HEK293 (cell line): ENCODE measurements around the gene ANKRD31.

Experiments
- BCL11A ChIP-seq: fragments of 450-650 bp; formaldehyde crosslinking; IDR thresholded peaks from 2 replicates; pipeline ENCODE4 v1.5.1; 2016; ENCODE audit warnings: low read depth, missing biosample characterization, missing genetic modification characterization
- CTCF ChIP-seq: fragments of 450-650 bp; formaldehyde crosslinking; IDR thresholded peaks from 2 replicates; pipeline ENCODE4 v1.5.1; 2016; ENCODE audit warnings: missing biosample characterization, missing genetic modification characterization
- OSR2 ChIP-seq: fragments of 450-650 bp; formaldehyde crosslinking; IDR thresholded peaks from 2 replicates; pipeline ENCODE4 v1.5.1; 2016; ENCODE audit warnings: missing biosample characterization, missing genetic modification characterization
- PRDM10 ChIP-seq: fragments of 450-650 bp; formaldehyde crosslinking; IDR thresholded peaks from 2 replicates; pipeline ENCODE4 v1.5.1; 2016; ENCODE audit warnings: missing biosample characterization, missing genetic modification characterization
- SALL2 ChIP-seq: fragments of 450-650 bp; formaldehyde crosslinking; IDR thresholded peaks from 2 replicates; pipeline ENCODE4 v1.5.0; 2017; ENCODE audit warnings: missing biosample characterization, mild to moderate bottlenecking, missing genetic modification characterization, borderline replicate concordance
- YY2 ChIP-seq: fragments of 450-650 bp; formaldehyde crosslinking; IDR thresholded peaks from 2 replicates; pipeline ENCODE4 v1.5.1; 2016; ENCODE audit warnings: missing biosample characterization, missing genetic modification characterization
- ZBTB49 ChIP-seq: fragments of 450-650 bp; formaldehyde crosslinking; IDR thresholded peaks from 2 replicates; pipeline ENCODE4 v1.5.1; 2016; ENCODE audit warnings: missing biosample characterization, missing genetic modification characterization, low read depth
- ZBTB7A ChIP-seq: fragments of 450-650 bp; formaldehyde crosslinking; IDR thresholded peaks from 2 replicates; pipeline ENCODE4 v1.5.1; 2016; ENCODE audit warnings: low read depth, missing biosample characterization, missing genetic modification characterization
- ZIC2 ChIP-seq: fragments of 450-650 bp; formaldehyde crosslinking; IDR thresholded peaks from 2 replicates; pipeline ENCODE4 v1.5.1; 2016; ENCODE audit warnings: missing biosample characterization, missing genetic modification characterization
- ZNF114 ChIP-seq: fragments of 450-650 bp; formaldehyde crosslinking; IDR thresholded peaks from 2 replicates; pipeline ENCODE4 v1.5.0; 2017; ENCODE audit warnings: missing biosample characterization, missing genetic modification characterization
- ZNF175 ChIP-seq: fragments of 450-650 bp; formaldehyde crosslinking; IDR thresholded peaks from 2 replicates; pipeline ENCODE4 v1.5.1; 2016; ENCODE audit warnings: missing biosample characterization, missing genetic modification characterization
- ZNF214 ChIP-seq: fragments of 450-650 bp; formaldehyde crosslinking; IDR thresholded peaks from 2 replicates; pipeline ENCODE4 v1.5.1; 2017; ENCODE audit warnings: missing biosample characterization, mild to moderate bottlenecking, missing genetic modification characterization, borderline replicate concordance
- ZNF23 ChIP-seq: fragments of 450-650 bp; formaldehyde crosslinking; IDR thresholded peaks from 2 replicates; pipeline ENCODE4 v1.5.1; 2016; ENCODE audit warnings: missing biosample characterization, missing genetic modification characterization, borderline replicate concordance
- ZNF248 ChIP-seq: fragments of 450-650 bp; formaldehyde crosslinking; IDR thresholded peaks from 2 replicates; pipeline ENCODE4 v1.5.1; 2017; ENCODE audit warnings: missing biosample characterization, missing genetic modification characterization
- ZNF266 ChIP-seq: fragments of 450-650 bp; formaldehyde crosslinking; IDR thresholded peaks from 2 replicates; pipeline ENCODE4 v1.5.1; 2016; ENCODE audit warnings: missing biosample characterization, missing genetic modification characterization, low read depth
- ZNF37A ChIP-seq: fragments of 450-650 bp; IDR thresholded peaks from 2 replicates; pipeline ENCODE4 v1.5.1; 2018; ENCODE audit warnings: missing biosample characterization, missing genetic modification characterization
- ZNF501 ChIP-seq: fragments of 450-650 bp; formaldehyde crosslinking; IDR thresholded peaks from 2 replicates; pipeline ENCODE4 v1.5.1; 2016; ENCODE audit warnings: missing biosample characterization, missing genetic modification characterization
- ZNF544 ChIP-seq: fragments of 450-650 bp; formaldehyde crosslinking; IDR thresholded peaks from 2 replicates; pipeline ENCODE4 v1.5.0; 2017; ENCODE audit warnings: missing biosample characterization, missing genetic modification characterization
- ZNF558 ChIP-seq: fragments of 450-650 bp; formaldehyde crosslinking; IDR thresholded peaks from 2 replicates; pipeline ENCODE4 v1.5.1; 2016; ENCODE audit warnings: missing biosample characterization, missing genetic modification characterization
- ZNF561 ChIP-seq: fragments of 450-650 bp; IDR thresholded peaks from 2 replicates; pipeline ENCODE4 v1.5.1; 2018; ENCODE audit warnings: missing biosample characterization, missing genetic modification characterization, borderline replicate concordance
- TF ChIP-seq, protein P1 (sequence below): fragments of 450-650 bp; formaldehyde crosslinking; IDR thresholded peaks from 2 replicates; pipeline ENCODE4 v1.5.1; 2017; ENCODE audit warnings: missing biosample characterization, missing genetic modification characterization
- TF ChIP-seq, protein P2 (sequence below): fragments of 450-650 bp; formaldehyde crosslinking; IDR thresholded peaks from 2 replicates; pipeline ENCODE4 v1.5.1; 2016; ENCODE audit warnings: missing biosample characterization, missing genetic modification characterization
- TF ChIP-seq, protein P3 (sequence below): fragments of 450-650 bp; formaldehyde crosslinking; IDR thresholded peaks from 2 replicates; pipeline ENCODE4 v1.5.1; 2016; ENCODE audit warnings: missing biosample characterization, missing genetic modification characterization, borderline replicate concordance
- TF ChIP-seq, protein P4 (sequence below): fragments of 450-650 bp; formaldehyde crosslinking; IDR thresholded peaks from 2 replicates; pipeline ENCODE4 v1.5.1; 2016; ENCODE audit warnings: missing biosample characterization, missing genetic modification characterization, borderline replicate concordance

ANKRD31 gene

GRCh38 chr5:75053304-75054133, 183.2 kb downstream of the ANKRD31 start (continued):
- TF ChIP-seq, protein P1, sequence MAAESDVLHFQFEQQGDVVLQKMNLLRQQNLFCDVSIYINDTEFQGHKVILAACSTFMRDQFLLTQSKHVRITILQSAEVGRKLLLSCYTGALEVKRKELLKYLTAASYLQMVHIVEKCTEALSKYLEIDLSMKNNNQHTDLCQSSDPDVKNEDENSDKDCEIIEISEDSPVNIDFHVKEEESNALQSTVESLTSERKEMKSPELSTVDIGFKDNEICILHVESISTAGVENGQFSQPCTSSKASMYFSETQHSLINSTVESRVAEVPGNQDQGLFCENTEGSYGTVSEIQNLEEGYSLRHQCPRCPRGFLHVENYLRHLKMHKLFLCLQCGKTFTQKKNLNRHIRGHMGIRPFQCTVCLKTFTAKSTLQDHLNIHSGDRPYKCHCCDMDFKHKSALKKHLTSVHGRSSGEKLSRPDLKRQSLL (tag by site-specific recombination) = no peak
- TF ChIP-seq ZNF175 (tag by site-specific recombination) (no peak), ZNF214 (tag by site-specific recombination) (no peak), PRDM10 (tag by site-specific recombination) (peak; percentile 76), CTCF (peak; percentile 74), ZNF37A (tag by site-specific recombination) (no peak), ZNF501 (tag by site-specific recombination) (no peak), OSR2 (tag by site-specific recombination) (no peak), ZNF23 (tag by site-specific recombination) (no peak), ZNF248 (tag by site-specific recombination) (no peak), ZNF561 (tag by site-specific recombination) (no peak), YY2 (tag by site-specific recombination) (no peak), ZNF266 (tag by site-specific recombination) (no peak), ZBTB49 (tag by site-specific recombination) (no peak), SALL2 (tag by site-specific recombination) (no peak), BCL11A (tag by site-specific recombination) (no peak), ZIC2 (tag by site-specific recombination) (0 out of 2 replicates have a peak, but pooled peaks have one; percentile 41), ZNF114 (tag by site-specific recombination) (no peak), ZNF558 (tag by site-specific recombination) (no peak), ZNF544 (tag by site-specific recombination) (no peak), ZBTB7A (tag by site-specific recombination) (no peak)
- TF ChIP-seq, protein P2, sequence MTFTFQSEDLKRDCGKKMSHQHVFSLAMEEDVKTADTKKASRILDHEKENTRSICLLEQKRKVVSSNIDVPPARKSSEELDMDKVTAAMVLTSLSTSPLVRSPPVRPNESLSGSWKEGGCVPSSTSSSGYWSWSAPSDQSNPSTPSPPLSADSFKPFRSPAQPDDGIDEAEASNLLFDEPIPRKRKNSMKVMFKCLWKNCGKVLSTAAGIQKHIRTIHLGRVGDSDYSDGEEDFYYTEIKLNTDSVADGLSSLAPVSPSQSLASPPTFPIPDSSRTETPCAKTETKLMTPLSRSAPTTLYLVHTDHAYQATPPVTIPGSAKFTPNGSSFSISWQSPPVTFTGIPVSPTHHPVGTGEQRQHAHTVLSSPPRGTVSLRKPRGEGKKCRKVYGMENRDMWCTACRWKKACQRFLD = no peak
- TF ChIP-seq, protein P3, sequence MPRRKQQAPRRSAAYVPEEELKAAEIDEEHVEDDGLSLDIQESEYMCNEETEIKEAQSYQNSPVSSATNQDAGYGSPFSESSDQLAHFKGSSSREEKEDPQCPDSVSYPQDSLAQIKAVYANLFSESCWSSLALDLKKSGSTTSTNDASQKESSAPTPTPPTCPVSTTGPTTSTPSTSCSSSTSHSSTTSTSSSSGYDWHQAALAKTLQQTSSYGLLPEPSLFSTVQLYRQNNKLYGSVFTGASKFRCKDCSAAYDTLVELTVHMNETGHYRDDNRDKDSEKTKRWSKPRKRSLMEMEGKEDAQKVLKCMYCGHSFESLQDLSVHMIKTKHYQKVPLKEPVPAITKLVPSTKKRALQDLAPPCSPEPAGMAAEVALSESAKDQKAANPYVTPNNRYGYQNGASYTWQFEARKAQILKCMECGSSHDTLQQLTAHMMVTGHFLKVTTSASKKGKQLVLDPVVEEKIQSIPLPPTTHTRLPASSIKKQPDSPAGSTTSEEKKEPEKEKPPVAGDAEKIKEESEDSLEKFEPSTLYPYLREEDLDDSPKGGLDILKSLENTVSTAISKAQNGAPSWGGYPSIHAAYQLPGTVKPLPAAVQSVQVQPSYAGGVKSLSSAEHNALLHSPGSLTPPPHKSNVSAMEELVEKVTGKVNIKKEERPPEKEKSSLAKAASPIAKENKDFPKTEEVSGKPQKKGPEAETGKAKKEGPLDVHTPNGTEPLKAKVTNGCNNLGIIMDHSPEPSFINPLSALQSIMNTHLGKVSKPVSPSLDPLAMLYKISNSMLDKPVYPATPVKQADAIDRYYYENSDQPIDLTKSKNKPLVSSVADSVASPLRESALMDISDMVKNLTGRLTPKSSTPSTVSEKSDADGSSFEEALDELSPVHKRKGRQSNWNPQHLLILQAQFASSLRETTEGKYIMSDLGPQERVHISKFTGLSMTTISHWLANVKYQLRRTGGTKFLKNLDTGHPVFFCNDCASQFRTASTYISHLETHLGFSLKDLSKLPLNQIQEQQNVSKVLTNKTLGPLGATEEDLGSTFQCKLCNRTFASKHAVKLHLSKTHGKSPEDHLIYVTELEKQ (tag by site-specific recombination) = no peak
- TF ChIP-seq, protein P4, sequence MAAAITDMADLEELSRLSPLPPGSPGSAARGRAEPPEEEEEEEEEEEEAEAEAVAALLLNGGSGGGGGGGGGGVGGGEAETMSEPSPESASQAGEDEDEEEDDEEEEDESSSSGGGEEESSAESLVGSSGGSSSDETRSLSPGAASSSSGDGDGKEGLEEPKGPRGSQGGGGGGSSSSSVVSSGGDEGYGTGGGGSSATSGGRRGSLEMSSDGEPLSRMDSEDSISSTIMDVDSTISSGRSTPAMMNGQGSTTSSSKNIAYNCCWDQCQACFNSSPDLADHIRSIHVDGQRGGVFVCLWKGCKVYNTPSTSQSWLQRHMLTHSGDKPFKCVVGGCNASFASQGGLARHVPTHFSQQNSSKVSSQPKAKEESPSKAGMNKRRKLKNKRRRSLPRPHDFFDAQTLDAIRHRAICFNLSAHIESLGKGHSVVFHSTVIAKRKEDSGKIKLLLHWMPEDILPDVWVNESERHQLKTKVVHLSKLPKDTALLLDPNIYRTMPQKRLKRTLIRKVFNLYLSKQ (tag by site-specific recombination) = no peak
